Measurements from ENCODE around the gene NKAIN4.

Gene NKAIN4

GRCh38 chr20:63285636-63286615 is 31.7 kb upstream of the NKAIN4 start:
- no peak for TF ChIP-seq POLR2AphosphoS5 (IDR thresholded peaks at IDR 0.05; ENCODE audit: borderline replicate concordance, low read depth, low read length)
- no peak for TF ChIP-seq FOXP2 (optimal IDR thresholded peaks at IDR 0.05; ENCODE audit: control extremely low read depth, extremely low read length, insufficient read depth)
- TF ChIP-seq EZH2 (IDR thresholded peaks at IDR 0.05), result no peak
- Histone ChIP-seq H3K4me3 (no peak overlapping the region), H3K9ac (ENCODE audit: insufficient read length) (no peak overlapping the region), H3K36me3 (ENCODE audit: insufficient read depth, low read length) (no peaks in the 10 kb centered on the region), H3K27ac (no peak overlapping the region), H3K9me3 (ENCODE audit: low read depth, low read length) (no peaks in the 10 kb centered on the region)
- no peak for DNase-seq (ENCODE audit: low read depth, low spot score)

- Histone ChIP-seq H3K27ac (no peak overlapping the region), H3K9ac (ENCODE audit: insufficient read length) (no peak overlapping the region), H3K9me3 (ENCODE audit: low read depth, low read length) (no peaks in the 10 kb centered on the region), H3K4me3 (no peak overlapping the region), H3K36me3 (ENCODE audit: insufficient read depth, low read length) (no peaks in the 10 kb centered on the region)
- TF ChIP-seq EZH2 (IDR thresholded peaks at IDR 0.05) (no peak), FOXP2 (optimal IDR thresholded peaks at IDR 0.05; ENCODE audit: control extremely low read depth, extremely low read length, insufficient read depth) (no peak), POLR2AphosphoS5 (IDR thresholded peaks at IDR 0.05; ENCODE audit: borderline replicate concordance, low read depth, low read length) (no peak)
- no peak for DNase-seq (ENCODE audit: low read depth, low spot score)
These were observed 30.8 kb upstream of the NKAIN4 start for GRCh38 chr20:63284981-63285524.

- Histone ChIP-seq H3K9ac (ENCODE audit: insufficient read length) (no peak overlapping the region), H3K4me3 (no peak overlapping the region), H3K9me3 (ENCODE audit: low read depth, low read length) (no peaks in the 10 kb centered on the region), H3K27ac (no peak overlapping the region), H3K36me3 (ENCODE audit: insufficient read depth, low read length) (no peaks in the 10 kb centered on the region)
- TF ChIP-seq FOXP2 (optimal IDR thresholded peaks at IDR 0.05; ENCODE audit: control extremely low read depth, extremely low read length, insufficient read depth) (no peak), EZH2 (IDR thresholded peaks at IDR 0.05) (no peak), POLR2AphosphoS5 (IDR thresholded peaks at IDR 0.05; ENCODE audit: borderline replicate concordance, low read depth, low read length) (no peak)
- no peak for DNase-seq (ENCODE audit: low read depth, low spot score)
These were observed 30.3 kb upstream of the NKAIN4 start for GRCh38 chr20:63284544-63284949.

- no peaks in the 10 kb centered on the region for H3K9me3 ChIP-seq (ENCODE audit: low read depth, low read length)
- no peak overlapping the region for H3K9ac ChIP-seq (ENCODE audit: insufficient read length)
- TF ChIP-seq EZH2 (IDR thresholded peaks at IDR 0.05), result no peak
- TF ChIP-seq POLR2AphosphoS5 (IDR thresholded peaks at IDR 0.05; ENCODE audit: borderline replicate concordance, low read depth, low read length), result no peak
- no peak for TF ChIP-seq FOXP2 (optimal IDR thresholded peaks at IDR 0.05; ENCODE audit: control extremely low read depth, extremely low read length, insufficient read depth)
- H3K27ac ChIP-seq, result no peak overlapping the region
- no peaks in the 10 kb centered on the region for H3K36me3 ChIP-seq (ENCODE audit: insufficient read depth, low read length)
- no peak for DNase-seq (ENCODE audit: low read depth, low spot score)
- no peak overlapping the region for H3K4me3 ChIP-seq
These were observed 29.8 kb upstream of the NKAIN4 start for GRCh38 chr20:63284083-63284440.

- no peak overlapping the region for H3K4me3 ChIP-seq
- DNase-seq (ENCODE audit: low read depth, low spot score), result no peak
- no peak for TF ChIP-seq FOXP2 (optimal IDR thresholded peaks at IDR 0.05; ENCODE audit: control extremely low read depth, extremely low read length, insufficient read depth)
- no peak for TF ChIP-seq EZH2 (IDR thresholded peaks at IDR 0.05)
- TF ChIP-seq POLR2AphosphoS5 (IDR thresholded peaks at IDR 0.05; ENCODE audit: borderline replicate concordance, low read depth, low read length), result no peak
- H3K27ac ChIP-seq, result no peak overlapping the region
- H3K36me3 ChIP-seq (ENCODE audit: insufficient read depth, low read length), result 0 out of 2 replicates have a peak, but pooled peaks cover 4% of the 10 kb centered on the region
- H3K9me3 ChIP-seq (ENCODE audit: low read depth, low read length), result no peaks in the 10 kb centered on the region
- H3K9ac ChIP-seq (ENCODE audit: insufficient read length), result no peak overlapping the region
These were observed 29.3 kb upstream of the NKAIN4 start for GRCh38 chr20:63283397-63284082.

GRCh38 chr20:63282946-63283345 is 28.7 kb upstream of the NKAIN4 start:
- H3K9me3 ChIP-seq (ENCODE audit: low read depth, low read length), result no peaks in the 10 kb centered on the region
- TF ChIP-seq POLR2AphosphoS5 (IDR thresholded peaks at IDR 0.05; ENCODE audit: borderline replicate concordance, low read depth, low read length), result no peak
- TF ChIP-seq FOXP2 (optimal IDR thresholded peaks at IDR 0.05; ENCODE audit: control extremely low read depth, extremely low read length, insufficient read depth), result no peak
- TF ChIP-seq EZH2 (IDR thresholded peaks at IDR 0.05), result no peak
- H3K27ac ChIP-seq, result no peak overlapping the region
- no peak overlapping the region for H3K9ac ChIP-seq (ENCODE audit: insufficient read length)
- H3K4me3 ChIP-seq, result no peak overlapping the region
- peaks cover 5% of the 10 kb centered on the region; the same call in 1 of the 2 replicates for H3K36me3 ChIP-seq (ENCODE audit: insufficient read depth, low read length)
- no peak for DNase-seq (ENCODE audit: low read depth, low spot score)

- DNase-seq (ENCODE audit: low read depth, low spot score), result no peak
- H3K27ac ChIP-seq, result no peak overlapping the region
- H3K4me3 ChIP-seq, result no peak overlapping the region
- peaks cover 5% of the 10 kb centered on the region; the same call in 1 of the 2 replicates for H3K36me3 ChIP-seq (ENCODE audit: insufficient read depth, low read length)
- no peak for TF ChIP-seq POLR2AphosphoS5 (IDR thresholded peaks at IDR 0.05; ENCODE audit: borderline replicate concordance, low read depth, low read length)
- no peak for TF ChIP-seq FOXP2 (optimal IDR thresholded peaks at IDR 0.05; ENCODE audit: control extremely low read depth, extremely low read length, insufficient read depth)
- no peak for TF ChIP-seq EZH2 (IDR thresholded peaks at IDR 0.05)
- no peak overlapping the region for H3K9ac ChIP-seq (ENCODE audit: insufficient read length)
- no peaks in the 10 kb centered on the region for H3K9me3 ChIP-seq (ENCODE audit: low read depth, low read length)
These were observed 27.7 kb upstream of the NKAIN4 start for GRCh38 chr20:63281742-63282665.
